HCT116 (cell line): ENCODE results near the gene PHF1.

Experiments
- CEBPB ChIP-seq: IDR thresholded peaks from 2 replicates; pipeline ENCODE4 v1.6.1; 2012; ENCODE audit warnings: low read depth
- CTCF ChIP-seq, 3 experiments: fragments of 200-600 bp in 1 of 3; sonication (generic) in 1 of 3; IDR thresholded peaks in 2 of 3; conservative IDR thresholded peaks in 1 of 3; 2 replicates each; pipeline ENCODE4 v1.5.1; 2012 to 2017; ENCODE audit warnings: low read depth in 2 of 3, low read length in 2 of 3, antibody characterized with exemption in 1 of 3, borderline replicate concordance in 1 of 3, control low read depth in 1 of 3, mild to moderate bottlenecking in 1 of 3, mixed read lengths in 1 of 3, mixed run types in 1 of 3, moderate library complexity in 1 of 3; ENCODE audit not compliant: insufficient read depth in 1 of 3
- EZH2 ChIP-seq: fragments of 200-600 bp; sonication (generic); IDR thresholded peaks from 2 replicates; pipeline ENCODE4 v1.6.1; 2017; ENCODE audit warnings: antibody characterized with exemption, mixed run types
- EZH2phosphoT487 ChIP-seq: fragments of 200-600 bp; IDR thresholded peaks from 2 replicates; pipeline ENCODE4 v1.6.1; 2018; ENCODE audit warnings: antibody characterized with exemption, borderline replicate concordance
- MAX ChIP-seq: IDR thresholded peaks from 2 replicates; pipeline ENCODE4 v1.6.1; 2012
- POLR2A ChIP-seq: IDR thresholded peaks from 2 replicates; pipeline ENCODE4 v1.7.0; 2011; ENCODE audit warnings: borderline replicate concordance; ENCODE audit not compliant: insufficient read depth, insufficient read length; ENCODE audit errors: extremely low read depth
- POLR2AphosphoS5 ChIP-seq: IDR thresholded peaks from 2 replicates; pipeline ENCODE4 v1.6.1; 2011; ENCODE audit warnings: mild to moderate bottlenecking, low read depth, low read length, moderate library complexity
- RAD21 ChIP-seq: IDR thresholded peaks from 2 replicates; pipeline ENCODE4 v1.6.1; 2012; ENCODE audit warnings: low read depth, mild to moderate bottlenecking
- REST ChIP-seq: IDR thresholded peaks from 2 replicates; pipeline ENCODE4 v1.6.1; 2012; ENCODE audit warnings: low read depth
- SP1 ChIP-seq: IDR thresholded peaks from 2 replicates; pipeline ENCODE4 v1.6.1; 2012; ENCODE audit warnings: low read depth
- TCF7L2 ChIP-seq: IDR thresholded peaks from 2 replicates; pipeline ENCODE4 v1.7.0; 2011; ENCODE audit warnings: borderline replicate concordance, inconsistent platforms; ENCODE audit not compliant: insufficient read depth, insufficient read length; ENCODE audit errors: extremely low read depth
- ZNF274 ChIP-seq: fragments of 200-500 bp; sonication (Bioruptor generic); IDR thresholded peaks from 2 replicates; pipeline ENCODE4 v1.6.1; 2014; ENCODE audit warnings: mild to moderate bottlenecking, low read depth, low read length, inconsistent platforms

- TF ChIP-seq EZH2phosphoT487 (no peak), TCF7L2 (no peak), POLR2AphosphoS5 (no peak), CTCF (IDR thresholded peaks at IDR 0.05 in 2 of 3, conservative IDR thresholded peaks at IDR 0.05 in 1 of 3; ENCODE audit: borderline replicate concordance in 1 of 3, insufficient read depth in 1 of 3, low read depth in 2 of 3, low read length in 2 of 3) (no peak), ZNF274 (no peak), MAX (no peak), EZH2 (no peak), POLR2A (no peak), RAD21 (no peak), CEBPB (no peak), SP1 (no peak), REST (no peak)
Observed at GRCh38 chr6:33397541-33397940, 13.3 kb upstream of the PHF1 start.
